GM20431 (cell line): ENCODE results near the gene TMEM120B.

Experiments
- in situ Hi-C: fragments of 300-500 bp; cut with MseI, MboI; formaldehyde crosslinking; loops from one replicate; pipeline ENCODE4 v1.15.0; 2020; ENCODE audit warnings: low sequenced_read_pairs; ENCODE audit not compliant: unreplicated experiment

TMEM120B gene

DNA sequence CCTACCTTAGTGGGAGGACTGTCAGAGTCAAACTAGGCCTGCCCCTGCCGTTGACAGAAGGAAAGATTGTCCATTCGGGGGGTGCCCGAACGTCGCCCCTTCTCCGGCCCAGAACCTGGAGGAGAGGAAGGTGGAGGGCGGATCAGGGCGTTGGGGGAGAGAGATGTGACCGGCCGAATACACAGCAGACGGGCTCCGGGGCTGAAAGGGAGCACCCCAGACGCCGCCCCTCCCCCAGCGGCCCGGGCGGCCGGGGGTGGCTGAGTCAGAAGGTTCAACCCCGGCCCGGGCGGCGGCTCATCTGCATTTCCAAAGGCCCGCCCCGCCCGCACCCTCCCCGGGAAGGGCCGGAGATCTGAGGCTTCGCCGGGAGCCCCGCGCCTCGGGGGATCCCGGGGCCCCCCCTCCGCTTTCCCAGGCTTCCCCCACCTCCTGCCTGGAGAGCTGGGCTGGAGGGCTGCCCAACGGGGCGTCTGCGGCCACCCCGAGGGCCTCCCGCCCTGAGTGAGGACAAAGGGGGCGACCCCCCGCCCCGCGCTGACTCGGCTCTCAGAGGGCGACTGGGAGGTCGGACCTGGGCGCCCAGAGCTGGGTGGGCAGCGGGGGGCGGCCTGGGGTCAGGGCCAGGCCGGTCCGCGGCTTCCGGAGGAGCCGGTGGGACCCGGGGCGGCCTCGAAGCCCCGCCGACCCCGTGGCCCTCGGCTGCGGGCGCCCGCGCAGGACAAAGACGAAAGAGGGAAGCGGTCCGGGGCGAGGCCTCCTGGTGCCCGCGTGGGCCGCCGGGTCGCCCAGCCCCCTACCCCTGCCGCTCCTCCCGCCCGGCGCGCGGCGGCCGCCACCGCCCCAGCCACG is 87.5 kb downstream of the TMEM120B start:
- in situ Hi-C loops: loop anchor here (10.0 kb wide), 1 partner anchor 105 kb away; no protein-coding TSS in a partner anchor

DNA sequence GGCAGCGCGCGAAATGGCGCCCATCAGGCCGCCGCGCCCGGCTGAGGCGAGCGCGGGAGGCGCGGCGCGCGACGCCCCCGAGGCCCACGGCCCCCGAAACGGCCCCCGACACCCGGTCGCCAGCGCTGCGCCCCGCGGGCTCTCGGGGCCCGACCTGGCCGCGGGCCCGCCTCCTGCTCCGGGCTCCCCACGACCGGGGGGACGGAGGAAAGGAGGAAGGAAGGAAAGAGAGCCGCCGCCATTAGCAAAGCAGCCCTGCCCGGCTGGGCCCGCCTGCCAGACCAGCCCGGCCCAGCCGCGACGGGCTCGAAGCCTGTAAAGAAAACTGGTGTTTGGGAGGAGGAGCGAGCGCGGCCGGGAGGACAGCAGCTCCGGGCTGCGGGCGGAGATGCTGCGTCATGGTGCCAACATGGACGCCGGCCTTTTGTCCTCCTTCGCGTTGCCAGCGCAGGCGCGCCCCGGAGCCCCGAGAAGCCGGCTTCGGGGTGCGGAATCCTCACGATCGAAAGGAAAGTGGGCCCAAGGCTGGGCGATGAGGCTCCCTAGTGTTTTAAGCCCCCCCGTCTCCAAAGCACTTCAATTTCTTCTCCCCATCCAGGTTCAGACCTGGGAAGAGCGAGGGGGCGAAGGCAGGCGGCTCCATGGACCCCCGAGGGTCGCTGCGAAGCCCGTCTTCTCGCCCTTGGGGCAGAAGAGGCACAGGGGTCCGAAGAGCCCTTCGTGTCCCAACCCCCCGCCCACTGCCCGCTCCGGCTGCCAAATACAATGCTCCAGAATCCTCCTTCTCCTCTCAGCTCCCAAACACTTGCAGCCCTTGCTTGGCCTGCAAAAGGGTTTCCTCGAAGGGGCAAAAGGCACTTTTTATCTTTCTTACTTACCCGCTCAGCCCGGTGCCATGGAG is 88.4 kb downstream of the TMEM120B start:
- in situ Hi-C loops: no loop called here

DNA sequence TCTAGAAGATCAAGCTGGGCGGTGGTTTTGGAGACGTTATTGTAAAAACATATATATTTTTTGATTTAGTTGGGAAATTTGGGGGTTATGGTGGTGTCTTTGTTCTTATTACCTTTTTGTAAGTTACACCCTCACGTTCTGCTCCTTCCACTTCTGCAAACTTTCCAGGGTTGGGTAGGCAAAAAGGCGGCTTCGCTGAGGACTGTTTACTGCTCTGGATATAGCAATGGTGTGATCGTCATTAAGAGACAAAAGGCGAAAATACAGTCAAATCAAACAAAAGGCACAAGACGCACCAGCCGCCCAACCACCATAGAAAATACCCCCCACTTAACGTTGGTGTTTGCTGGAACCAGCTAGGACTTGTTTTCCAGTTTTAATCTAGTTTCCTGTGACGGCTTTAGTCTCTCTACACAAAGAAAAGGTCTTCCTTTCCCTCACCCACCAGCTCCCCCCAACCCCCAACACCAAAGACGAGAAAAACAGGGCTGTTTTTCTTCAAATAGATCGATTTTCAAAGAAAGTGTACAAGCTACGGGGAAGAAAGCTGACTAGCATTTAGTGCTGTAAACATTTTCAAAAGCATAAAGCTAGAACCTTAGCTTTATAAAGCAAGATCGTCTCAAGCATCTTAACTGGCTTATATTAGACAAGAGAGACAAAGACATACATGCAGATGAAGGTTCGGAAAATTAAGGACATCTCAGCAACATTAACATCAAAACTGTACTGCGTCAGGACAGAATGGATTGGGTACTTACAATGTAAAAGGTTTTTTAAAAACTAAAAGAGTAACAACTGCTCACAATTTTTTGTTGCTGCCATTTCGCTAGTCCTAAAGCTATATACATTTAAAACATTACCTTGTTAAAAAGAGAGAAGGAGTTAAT is 89.3 kb downstream of the TMEM120B start:
- in situ Hi-C loops: no loop called here

DNA sequence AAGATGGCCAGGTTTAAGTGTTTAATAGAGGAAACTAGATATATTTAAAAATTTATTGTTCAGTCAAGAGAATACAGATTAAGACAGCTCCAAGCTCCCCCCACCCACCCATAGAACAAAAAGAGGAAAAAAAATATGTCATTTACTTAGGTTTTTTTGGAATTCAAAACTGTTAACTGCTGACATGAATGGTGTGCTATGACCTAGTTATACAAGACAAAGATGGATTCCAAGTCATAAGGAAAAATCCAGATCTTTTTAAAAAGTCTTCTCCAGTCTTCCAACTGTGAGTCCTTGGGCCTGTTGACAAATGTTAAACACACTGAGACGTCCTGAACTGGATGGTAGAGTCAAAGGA is 89.9 kb downstream of the TMEM120B start:
- in situ Hi-C loops: no loop called here

DNA sequence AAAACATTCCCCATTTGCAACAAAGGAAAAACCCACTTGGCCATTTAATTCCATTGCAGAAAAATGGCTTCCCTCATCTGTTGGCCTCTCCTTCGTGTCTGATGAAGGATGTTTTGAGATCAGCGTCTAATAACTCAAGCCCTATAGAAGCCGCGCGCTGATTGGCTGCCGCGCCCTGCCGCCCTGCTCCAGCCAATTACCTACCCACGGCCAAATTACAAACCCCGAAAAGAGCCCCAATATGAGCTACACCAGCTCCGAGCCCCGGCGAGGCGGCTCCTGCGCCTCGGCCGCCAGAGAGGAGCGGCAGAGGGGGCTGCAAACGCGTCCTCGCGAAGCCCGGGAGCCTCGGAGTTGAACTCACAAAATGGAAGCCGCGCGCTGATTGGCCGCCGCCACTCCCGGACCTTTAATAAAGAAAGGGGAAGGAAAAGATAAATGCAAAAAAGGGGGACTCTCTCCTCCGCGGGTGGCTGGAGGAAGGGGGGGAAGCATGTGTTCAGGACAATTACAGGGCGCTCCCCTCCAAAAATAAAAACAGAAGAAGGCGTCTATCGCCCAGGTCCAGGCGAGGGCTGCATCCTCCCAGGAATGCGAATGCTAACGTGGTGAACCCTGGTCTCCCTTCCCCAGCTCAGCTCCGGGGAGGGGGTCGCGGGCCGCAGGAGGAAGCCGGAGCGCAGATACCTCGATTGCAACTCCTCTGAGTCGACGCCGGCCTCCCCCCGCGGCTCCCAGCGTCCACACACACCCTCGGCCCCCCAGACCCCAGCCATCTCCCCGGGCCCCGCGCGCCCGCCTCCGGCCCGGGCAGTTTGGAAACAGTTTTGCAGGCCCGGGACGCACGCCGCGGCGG is 90.5 kb downstream of the TMEM120B start:
- in situ Hi-C loops: no loop called here

DNA sequence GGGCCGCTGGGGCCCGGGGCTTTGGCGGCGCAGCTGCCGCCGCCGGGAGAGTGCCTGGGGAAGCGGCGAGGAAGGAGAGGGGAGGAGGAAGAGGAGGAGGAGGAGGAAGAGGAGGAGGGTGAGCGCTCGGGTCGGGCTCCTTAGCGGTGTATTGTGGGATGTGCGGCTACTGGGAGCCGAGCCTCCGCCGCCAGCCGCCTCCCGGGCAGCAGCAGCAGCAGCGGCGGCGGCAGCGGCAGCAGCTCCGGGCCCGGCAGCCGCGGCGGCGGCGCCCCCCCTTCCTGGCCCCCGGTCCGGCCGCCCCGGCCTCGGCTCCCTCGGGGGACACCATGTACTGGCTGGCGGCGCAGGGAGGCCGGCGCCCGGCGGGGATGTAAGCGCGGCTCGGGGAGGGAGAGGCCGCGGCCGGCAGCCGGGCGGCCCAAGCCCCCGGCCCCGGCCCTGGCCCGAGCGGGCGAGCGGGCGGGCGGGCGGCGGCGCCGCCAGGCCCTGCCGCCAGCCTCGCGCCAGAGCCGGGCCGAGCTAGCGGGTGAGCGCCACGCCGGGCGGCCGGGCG is 91.4 kb downstream of the TMEM120B start, which contains the start of gene SETD1B:
Gene SETD1B (plus strand): TSS at position 149 of the 556 bp plus-strand sequence. CDS start 729 bp downstream, outside the sequence.
- in situ Hi-C loops: no loop called here

DNA sequence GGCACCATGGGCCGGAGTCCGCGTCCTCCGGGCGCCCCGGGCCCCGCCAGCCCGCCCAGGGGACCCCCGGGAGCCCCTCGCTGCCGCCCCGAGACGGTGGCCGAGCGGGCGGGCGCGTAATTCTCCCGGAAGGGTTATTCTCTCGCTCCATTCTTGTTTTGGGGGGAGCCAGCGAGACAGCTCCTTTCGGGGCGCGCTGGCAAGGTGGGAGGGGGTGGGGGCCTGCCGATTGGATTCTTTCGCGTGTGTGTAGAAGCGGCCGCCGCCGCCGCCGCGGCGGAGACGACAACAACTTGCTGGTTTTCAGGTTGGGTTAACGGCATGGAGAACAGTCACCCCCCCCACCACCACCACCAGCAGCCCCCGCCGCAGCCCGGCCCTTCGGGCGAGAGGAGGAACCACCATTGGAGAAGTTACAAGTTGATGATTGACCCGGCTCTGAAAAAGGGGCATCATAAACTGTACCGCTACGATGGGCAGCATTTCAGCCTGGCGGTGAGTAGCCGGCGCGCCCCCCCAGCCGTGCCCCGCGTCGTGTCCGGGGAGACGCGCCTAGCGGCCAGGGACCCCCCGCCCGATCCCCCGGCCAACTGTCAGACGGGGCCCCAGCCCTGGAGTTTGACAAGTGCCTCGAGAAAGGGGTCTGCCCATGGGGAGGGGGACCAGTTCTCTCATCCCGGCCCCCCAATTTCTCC is 92.0 kb downstream of the TMEM120B start:
- in situ Hi-C loops: no loop called here

DNA sequence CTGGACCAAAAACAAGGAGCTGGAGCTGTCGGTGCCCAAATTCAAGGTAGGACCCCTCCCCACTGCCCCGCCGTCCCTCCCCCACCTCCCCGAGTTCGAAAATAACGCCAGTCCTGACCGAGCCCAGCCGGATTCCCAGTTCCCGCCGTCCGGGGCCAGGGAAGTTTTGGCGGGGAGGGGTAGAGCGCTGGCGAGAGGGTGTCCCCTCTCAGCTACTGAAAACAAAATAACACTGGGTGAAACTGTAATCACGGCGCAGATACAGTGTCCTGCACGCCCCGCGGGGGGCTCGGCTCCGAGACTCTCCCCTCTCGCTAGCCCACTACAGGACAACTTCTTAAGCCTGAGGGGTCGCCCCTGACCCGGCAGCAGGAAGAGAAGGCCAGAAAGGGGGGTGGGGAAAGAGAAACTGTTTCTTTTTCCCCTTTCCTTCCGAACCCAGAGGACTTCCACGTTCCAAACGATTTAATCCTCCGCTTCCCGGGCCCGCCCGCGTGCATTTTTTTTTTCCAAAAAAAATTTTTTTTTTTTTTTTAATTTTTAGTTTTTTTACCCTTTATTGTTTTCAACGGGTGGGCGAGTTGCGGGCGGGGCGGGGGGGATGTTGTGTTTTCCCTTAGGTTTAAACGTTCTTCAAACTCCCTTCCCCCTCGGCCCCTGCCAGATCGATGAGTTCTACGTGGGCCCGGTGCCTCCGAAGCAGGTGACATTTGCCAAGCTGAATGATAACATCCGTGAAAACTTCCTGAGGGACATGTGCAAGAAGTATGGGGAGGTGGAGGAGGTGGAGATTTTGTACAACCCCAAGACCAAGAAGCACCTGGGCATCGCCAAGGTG is 92.8 kb downstream of the TMEM120B start:
- in situ Hi-C loops: no loop called here

DNA sequence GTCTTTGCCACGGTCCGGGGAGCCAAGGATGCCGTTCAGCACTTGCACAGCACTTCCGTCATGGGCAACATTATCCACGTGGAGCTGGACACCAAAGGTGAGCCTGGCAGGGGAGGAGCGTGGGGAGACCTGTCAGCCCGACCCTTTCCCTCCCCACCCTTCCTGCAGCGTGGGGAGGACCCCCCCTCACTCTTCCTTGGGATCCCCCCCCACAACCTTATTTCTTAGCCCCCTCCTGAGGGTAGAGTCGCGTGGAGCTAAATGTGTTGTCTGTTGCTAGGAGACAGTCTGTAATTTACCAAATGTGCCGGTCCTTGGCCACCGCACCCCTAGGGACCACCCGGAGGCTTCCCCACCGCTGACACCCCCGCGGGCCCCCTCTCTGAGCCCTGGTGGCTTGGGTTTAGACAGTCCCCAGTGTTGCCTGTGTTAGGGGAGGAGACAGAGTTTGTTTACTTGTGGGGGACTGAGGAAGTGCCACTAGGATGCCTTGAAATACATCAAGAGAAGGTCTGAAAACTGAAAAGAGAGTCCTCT is 93.5 kb downstream of the TMEM120B start:
- in situ Hi-C loops: no loop called here

DNA sequence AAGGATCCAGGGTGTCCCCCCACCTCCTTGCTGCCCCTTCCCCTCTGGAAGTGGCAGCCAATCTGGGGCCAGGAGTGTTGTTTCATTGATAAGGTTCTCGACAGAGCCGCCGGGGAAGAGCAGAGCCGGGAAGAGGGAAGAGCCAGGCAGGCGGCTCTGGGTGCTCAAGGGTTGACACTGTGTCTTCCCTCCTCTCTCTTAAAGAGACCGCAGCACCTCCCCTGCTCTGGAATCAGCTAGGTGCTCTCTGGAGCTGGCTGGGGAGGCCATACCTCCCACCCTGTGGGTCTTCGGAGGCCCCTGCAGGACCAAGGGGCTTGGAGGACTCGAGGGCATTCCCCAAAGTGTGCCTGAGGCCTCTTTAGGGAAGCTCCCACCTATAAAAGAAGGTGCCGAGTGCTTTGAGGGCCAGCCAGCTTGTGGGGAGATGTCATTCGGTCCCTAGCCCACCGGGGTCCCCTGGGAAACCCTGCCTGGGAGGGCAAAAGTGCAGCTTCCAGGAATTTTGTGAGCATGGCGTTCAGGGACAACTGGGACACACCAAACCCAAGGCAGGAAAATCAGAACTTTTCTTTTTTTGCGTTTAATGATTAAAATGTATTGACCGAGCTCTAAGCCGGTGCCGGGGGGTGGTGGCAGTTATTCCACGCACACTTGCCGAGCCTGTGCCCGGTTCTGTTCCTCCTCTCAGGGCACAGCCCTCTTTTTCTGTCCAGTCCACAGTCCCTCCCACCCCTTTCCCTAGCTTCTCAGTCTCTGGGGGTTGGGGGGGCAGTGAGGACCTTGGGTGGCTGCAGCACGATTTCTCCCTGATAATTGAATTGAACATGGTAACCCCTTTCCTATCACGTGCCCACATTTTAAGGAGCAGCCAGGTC is 94.2 kb downstream of the TMEM120B start:
- in situ Hi-C loops: no loop called here

DNA sequence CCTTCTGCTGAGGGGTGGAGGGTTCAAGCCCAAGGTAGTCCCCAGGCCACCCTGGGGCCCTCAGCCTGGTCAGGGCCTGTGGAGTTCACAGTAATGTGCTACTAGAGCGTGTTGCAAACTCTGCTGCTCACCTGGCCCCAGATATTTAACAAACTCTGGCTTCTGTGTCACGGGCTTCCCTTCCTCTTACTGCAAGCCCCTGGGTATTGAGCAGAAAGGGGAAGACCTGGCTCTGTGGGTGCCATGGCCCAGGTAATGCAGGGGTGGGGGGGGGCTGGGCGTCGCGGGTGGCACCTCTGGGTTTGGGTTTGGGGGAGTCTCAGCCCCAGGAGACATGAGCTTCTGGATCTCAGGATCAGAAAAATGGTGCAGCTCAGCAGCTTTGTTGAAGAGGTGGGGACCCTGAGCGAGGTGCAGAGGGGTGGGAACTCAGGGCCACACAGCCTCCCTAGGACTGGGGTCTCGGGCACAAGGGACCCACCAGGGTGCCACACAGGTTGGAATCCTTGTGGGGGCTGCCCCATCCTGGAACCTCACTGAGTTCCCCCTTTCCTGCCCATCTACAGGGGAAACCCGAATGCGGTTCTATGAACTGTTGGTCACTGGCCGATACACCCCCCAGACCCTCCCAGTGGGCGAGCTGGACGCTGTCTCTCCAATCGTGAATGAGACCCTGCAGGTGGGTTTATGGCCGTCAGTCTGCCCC is 95.2 kb downstream of the TMEM120B start:
- in situ Hi-C loops: no loop called here

DNA sequence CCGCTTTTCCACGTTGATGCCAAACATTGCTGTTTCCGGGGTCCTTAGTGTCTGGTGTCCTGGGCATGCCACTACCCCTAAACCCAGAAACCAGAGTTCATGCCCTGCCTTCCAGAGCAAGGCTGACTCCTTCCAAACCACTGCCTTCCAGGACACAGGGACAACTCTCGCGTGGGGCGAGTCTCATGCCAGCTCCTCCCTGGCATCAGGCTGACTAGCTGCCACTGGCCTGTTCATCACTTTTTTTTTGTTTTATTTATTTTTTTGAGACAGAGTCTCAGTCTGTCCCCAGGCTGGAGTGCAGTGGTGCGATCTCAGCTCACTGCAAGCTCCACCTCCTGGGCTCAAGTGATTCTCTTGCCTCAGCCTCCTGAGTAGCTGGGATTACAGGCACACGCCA is 96.1 kb downstream of the TMEM120B start:
- in situ Hi-C loops: no loop called here

DNA sequence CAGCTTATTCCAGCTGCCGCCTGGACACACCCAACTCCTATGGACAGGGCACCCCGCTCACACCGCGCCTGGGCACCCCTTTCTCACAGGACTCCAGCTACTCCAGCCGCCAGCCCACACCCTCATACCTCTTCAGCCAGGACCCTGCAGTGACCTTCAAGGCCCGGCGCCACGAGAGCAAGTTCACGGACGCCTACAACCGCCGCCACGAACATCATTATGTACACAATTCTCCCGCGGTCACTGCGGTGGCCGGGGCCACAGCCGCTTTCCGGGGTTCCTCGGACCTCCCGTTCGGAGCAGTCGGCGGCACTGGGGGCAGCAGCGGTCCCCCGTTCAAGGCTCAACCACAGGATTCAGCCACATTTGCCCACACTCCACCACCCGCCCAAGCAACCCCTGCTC is 97.2 kb downstream of the TMEM120B start:
- in situ Hi-C loops: no loop called here

DNA sequence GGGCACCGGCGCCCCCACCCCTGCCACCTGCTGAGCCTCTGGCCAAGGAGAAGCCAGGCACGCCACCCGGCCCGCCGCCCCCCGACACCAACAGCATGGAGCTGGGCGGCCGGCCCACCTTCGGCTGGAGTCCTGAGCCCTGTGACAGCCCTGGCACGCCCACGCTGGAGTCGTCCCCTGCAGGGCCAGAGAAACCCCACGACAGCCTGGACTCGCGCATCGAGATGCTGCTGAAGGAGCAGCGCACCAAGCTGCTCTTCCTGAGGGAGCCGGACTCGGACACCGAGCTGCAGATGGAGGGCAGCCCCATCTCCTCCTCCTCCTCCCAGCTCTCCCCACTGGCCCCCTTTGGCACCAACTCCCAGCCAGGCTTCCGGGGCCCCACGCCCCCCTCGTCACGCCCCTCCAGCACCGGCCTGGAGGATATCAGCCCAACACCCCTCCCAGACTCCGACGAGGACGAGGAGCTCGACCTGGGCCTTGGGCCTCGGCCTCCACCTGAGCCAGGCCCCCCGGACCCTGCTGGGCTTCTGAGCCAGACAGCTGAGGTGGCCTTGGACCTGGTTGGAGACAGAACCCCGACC is 97.8 kb downstream of the TMEM120B start:
- in situ Hi-C loops: no loop called here

DNA sequence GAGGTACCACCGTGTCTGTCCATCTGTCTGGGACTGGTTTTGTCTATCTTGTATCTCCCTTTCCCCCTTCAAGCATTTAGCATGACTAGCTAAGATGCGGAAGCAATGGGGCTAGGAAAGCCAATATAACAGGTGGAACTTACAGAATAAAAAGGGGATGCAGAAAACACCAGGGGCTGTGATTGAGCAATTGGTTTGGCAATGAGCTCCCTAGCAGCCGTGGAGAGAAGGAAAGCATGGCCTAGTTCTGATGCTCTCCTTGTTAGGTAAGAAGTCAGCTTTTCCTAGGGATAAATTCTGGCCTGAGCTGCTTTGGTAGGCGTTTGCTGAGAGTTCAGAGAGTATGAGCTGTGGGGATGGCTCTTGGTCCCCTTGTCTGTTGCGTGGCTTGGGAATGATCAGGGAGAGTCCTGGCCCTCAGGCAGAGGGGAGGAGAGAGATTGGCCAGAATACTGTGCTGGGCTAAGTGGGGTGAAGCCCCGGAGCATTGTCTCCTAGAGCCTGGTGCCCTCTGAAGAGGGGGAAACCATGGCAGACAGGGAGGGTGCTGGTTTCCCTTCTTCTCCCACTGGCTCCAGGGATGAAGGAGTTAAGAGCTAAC is 98.4 kb downstream of the TMEM120B start:
- in situ Hi-C loops: no loop called here
